CD4-positive, alpha-beta T cell treated with Interleukin-17A for 4 hours (primary cell): ENCODE results near the gene SLC17A2.
"Not testable (repeated sequence)": the region's sequence is repeated elsewhere in the genome, so short reads cannot be mapped to it uniquely, and the experiment has no call there.

ENCODE experiments used
- DNase-seq: peaks from one replicate; pipeline ENCODE4 v3.0.0-alpha.2; 2020; ENCODE audit warnings: mixed read lengths

The SLC17A2 gene

GRCh38 chr6:25951296-25952032 lies 21.0 kb upstream of the SLC17A2 start:
- no peak for DNase-seq

- no peak for DNase-seq
Observed at GRCh38 chr6:25950297-25950696, 19.8 kb upstream of the SLC17A2 start.

- DNase-seq, result no peak
Observed at GRCh38 chr6:25949695-25950094, 19.2 kb upstream of the SLC17A2 start.

GRCh38 chr6:25947492-25947891 lies 17.0 kb upstream of the SLC17A2 start:
- not testable (repeated sequence) for DNase-seq

GRCh38 chr6:25946631-25947030 lies 16.1 kb upstream of the SLC17A2 start:
- DNase-seq, result no peak

GRCh38 chr6:25945738-25946137 lies 15.2 kb upstream of the SLC17A2 start:
- not testable (repeated sequence) for DNase-seq

DNA sequence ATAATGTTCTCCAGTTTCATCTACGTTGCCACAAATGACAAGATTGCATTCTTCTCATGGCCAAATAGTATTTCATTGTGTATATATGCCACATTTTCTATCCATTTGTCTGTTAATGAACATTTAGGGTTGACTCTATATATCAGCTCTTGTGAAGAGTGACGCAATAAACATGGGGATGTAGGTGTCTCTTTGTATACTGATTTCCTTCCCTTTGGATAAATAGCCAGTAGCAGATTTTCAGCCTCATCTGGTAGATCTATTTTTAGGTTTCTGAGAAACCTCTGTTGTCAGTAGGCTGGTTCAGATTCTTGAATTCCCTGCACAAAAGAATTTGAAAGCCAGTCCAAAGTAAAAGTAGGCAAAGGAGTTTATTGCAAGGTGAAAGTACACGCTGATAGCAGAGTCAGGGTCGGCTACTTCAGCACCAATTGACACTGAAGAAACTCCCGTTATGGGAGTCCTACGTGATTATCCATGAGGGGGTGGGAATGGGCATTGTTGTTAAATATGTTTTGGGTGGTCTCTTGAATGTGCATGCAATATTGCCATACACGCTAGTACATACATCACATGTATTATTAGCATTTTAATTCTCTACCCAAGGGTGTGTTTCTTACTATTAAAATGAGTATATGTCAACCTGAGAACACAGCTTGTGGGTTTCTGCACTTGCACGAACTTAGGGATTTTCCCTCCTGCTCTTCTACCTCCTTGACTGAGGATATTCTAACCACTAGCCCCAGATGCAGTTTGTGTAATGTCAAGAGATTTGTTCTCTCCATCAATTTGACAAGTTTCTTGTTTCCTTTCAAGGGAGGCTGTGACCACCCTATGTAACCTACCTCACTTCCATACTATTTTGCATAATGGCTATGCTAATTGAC lies 14.4 kb upstream of the SLC17A2 start:
- DNase-seq, result no peak

DNA sequence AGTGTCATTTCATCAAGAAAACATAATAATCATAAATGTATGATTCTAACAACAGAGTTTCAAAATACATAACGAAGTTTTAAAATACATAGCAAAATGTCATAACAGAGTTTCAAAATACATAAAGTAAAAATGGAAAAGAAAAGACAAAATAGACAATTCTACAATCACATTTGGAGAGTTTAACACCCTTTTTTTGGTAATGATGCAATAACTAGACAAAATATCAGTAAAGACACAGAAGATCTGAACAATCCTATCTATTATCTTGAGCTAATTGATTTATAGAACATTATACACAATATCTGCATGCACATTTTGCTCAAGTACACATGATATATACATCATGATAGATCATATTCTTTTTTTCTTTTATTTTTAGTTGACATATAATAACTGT lies 13.4 kb upstream of the SLC17A2 start:
- no peak for DNase-seq

DNA sequence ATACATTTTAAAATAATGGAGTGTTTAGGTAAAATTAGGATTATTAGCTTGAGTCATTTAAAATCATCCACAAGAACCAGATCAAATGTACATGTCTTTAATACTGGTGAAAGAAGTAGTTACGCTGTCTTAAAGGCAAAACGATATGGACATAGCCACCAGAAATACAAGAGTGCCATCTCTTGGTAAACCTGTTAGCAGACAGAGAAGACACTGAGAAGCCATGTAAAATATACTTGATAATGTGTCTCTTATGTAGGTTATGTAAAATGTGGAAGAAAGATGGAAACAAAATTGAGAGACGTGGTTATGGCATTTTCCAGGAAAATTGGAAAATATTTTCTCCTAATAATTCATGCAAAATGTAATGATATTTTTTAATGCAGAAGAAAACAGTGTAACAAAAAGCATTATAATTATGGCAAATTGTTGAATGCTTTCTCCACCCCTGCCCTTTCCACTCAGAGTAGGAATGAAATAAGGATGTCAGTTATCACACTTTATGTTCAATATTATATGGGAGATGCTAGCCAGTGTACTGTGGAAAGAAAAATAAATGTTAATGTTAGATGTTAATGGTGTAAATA lies 12.2 kb upstream of the SLC17A2 start:
- DNase-seq, result no peak

GRCh38 chr6:25939593-25939992 lies 9.1 kb upstream of the SLC17A2 start:
- DNase-seq, result no peak

DNA sequence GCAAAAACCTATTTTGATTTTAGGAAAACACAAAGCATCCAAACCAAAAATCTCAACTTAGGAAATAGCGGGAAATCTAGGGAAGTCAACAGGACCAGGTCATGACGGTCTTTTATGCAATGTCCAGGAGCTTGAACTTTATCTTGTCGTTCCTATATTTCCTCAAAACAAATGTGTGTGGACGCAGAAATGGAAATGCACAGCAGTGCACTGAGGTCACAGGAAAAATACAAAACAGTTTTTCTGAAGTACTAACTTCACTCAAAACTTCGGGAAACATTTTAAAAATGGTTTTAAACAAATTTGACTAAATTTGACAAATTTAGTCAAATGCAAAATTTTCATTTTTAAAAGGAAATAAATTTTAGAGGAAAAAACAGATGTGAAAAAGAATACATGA lies 5.5 kb upstream of the SLC17A2 start:
- DNase-seq, result no peak

DNA sequence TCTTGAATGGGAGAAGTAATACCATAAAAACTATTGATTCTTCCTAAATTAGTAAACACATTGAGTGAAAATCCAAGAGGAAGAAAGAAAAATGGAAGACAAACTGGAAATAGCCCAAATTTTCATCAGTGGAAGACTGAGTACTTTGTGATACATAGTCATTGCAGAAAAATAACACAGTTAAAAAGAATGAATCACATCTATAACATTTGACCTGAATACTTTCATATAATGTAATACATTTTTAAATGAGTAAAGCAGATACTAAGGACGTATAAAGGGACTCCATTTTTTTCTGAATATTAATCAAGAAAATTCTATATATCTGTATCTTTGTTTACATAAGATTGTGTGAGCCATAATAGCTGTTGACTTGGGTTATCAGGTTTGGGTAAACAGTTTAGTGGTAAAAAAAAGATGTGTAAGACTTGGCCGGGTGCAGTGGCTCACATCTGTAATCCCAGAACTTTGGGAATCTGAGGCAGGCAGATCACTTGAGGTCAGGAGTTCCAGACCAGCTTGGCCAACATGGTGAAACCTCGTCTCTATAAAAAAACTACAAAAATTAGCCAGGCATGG lies 4.3 kb upstream of the SLC17A2 start:
- DNase-seq, result no peak

GRCh38 chr6:25934156-25934555 lies 3.7 kb upstream of the SLC17A2 start:
- DNase-seq, result no peak

- DNase-seq, result no peak
Observed at GRCh38 chr6:25931411-25931709, 869 bp upstream of the SLC17A2 start.

GRCh38 chr6:25929785-25930184 lies 706 bp downstream of the SLC17A2 start:
- not testable (repeated sequence) for DNase-seq

DNA sequence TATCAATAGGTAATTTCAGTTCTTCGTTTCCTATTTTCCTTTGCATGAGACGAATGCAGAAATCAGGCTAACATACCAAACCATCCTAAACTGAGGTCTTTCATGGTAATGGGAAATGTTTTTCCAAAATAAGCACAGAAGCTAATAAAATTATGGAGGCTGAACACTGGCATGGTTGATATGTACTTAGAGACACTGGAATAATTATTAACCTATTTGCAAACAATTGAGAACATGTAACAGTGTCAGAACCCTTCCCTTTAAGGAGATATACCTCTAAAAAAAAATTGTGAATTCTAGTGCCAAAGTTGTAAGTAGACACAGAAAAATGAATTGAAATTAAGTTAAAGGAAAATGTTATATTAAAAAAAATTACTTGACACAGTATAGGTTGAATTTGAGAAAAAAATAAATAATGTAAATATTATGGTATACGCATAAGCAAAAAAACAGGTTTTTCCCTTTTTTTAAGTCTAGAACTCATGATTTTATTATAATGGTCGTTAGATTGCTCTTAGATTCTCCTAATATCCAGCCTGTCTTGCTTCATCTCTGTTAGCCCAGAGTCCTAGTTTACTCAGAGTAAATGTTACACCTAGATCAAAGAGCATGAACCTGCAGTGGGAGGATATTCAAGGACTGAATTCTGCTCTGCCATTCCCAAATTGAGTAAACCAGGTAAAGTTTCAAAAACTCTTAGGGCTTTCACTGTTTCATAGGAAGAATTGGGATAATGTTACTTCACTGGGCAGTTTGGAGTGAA lies 1.7 kb downstream of the SLC17A2 start:
- no peak for DNase-seq

- DNase-seq, result no peak
Observed at GRCh38 chr6:25927756-25928216, 2.7 kb downstream of the SLC17A2 start.

GRCh38 chr6:25927178-25927577 lies 3.3 kb downstream of the SLC17A2 start:
- no peak for DNase-seq

GRCh38 chr6:25925876-25926275 lies 4.6 kb downstream of the SLC17A2 start:
- DNase-seq, result no peak

GRCh38 chr6:25922301-25922700 lies 8.2 kb downstream of the SLC17A2 start:
- no peak for DNase-seq

DNA sequence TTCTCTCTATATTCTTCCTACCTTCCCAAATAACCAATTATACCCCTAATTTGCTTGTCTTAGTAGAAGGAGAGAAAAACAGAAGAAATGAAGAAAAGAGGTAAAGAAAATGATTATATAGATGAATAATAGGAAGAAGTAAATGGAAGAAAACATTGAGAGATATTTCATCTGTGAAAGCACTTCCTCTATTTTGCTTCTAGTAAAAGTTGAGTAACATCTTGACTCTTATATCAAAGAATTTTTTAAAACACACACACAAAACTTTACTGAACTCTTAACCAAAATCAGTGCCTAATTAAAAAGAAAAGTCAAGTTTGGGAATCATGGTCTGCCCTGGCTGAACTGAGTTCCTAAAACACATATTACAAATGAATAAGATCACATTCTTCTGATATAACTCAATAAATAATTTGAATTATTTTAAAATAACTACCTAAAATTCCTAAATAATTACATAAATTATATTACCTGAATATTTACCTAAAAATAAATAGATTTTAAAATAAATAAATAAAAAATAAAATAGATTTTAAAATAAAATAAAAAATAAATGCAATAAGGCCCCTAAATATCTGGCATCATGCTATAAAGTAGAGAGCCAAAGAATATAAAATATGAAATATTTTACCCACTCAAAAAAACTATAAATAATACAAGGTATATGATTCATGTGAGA lies 8.8 kb downstream of the SLC17A2 start:
- no peak for DNase-seq

DNA sequence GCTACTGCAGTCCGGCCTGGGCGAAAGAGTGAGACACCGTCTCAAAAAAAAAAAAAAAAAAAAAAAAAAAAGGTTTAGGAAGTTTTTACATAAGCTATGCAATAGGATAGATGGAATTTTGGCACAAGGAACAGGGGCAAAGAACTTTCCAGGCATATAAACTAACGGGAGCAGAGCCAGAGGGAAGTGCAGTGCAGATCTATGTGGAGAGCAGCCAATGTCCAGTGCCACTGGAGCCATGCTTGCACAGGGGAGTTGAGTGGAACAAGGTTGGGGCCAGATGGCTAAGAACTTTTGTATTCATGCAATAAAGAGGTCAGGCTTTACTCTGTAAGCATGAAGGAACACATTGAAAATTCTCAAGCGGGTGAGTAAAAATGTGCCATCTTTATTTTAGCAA lies 10.8 kb downstream of the SLC17A2 start:
- no peak for DNase-seq
